Prostate gland (tissue), 2 donors: ENCODE measurements around the gene POLR1C. TPM values are rescaled to one million over a fixed set of nuclear protein-coding genes. Genes with fewer than 3 reads are reported as not detected.
"Not testable (repeated sequence)": the region's sequence is repeated elsewhere in the genome, so short reads cannot be mapped to it uniquely, and the experiment has no call there.

Experiments used
- DNase-seq: peaks from one replicate; pipeline ENCODE4 v3.0.0-alpha.2; 2019; ENCODE audit warnings: low spot score
- H3K27ac ChIP-seq, 2 donors: fragments of 200-600 bp; sonication (generic); 2 replicates each; pipeline ENCODE4 v1.5.1; 2017 to 2019
- H3K27me3 ChIP-seq: fragments of 200-600 bp; sonication (generic); replicated peaks from 2 replicates; pipeline ENCODE4 v1.5.1; 2019; ENCODE audit not compliant: insufficient read depth
- H3K36me3 ChIP-seq, 2 donors: fragments of 200-600 bp; sonication (generic); 1 replicate in 1 of 2; 2 replicates in 1 of 2; pipeline versions ENCODE4 v1.5.1 to v1.8.1; 2017 to 2019
- H3K4me1 ChIP-seq: fragments of 200-600 bp; sonication (generic); replicated peaks from 2 replicates; pipeline ENCODE4 v1.5.1; 2019
- H3K4me3 ChIP-seq, 2 donors: fragments of 200-600 bp; sonication (generic); 2 replicates each; pipeline ENCODE4 v1.5.1; 2017 to 2019
- H3K9me3 ChIP-seq: fragments of 200-600 bp; sonication (generic); 2 replicates; pipeline ENCODE4 v1.5.1; 2017
- CTCF ChIP-seq, 4 experiments: fragments of 200-600 bp in 2 of 4; fragments of 450-650 bp in 2 of 4; sonication (generic) in 2 of 4; IDR thresholded peaks; 1 replicate in 3 of 4; 2 replicates in 1 of 4; pipeline ENCODE4 v1.5.1; 2016 to 2019; ENCODE audit warnings: antibody characterized with exemption in 4 of 4, mild to moderate bottlenecking in 2 of 4, moderate library complexity in 2 of 4
- POLR2A ChIP-seq: fragments of 450-650 bp; IDR thresholded peaks from one replicate; pipeline ENCODE4 v1.6.1; 2016; ENCODE audit warnings: antibody characterized with exemption, mild to moderate bottlenecking
- POLR2AphosphoS5 ChIP-seq: sonication (generic); formaldehyde crosslinking; IDR thresholded peaks from one replicate; pipeline ENCODE4 v1.6.1; 2017; ENCODE audit warnings: antibody characterized with exemption
- WGBS: methylation state at CpG from one replicate; pipeline ENCODE4 v1.1.5; 2018; 5-methylcytosine and 5-hydroxymethylcytosine counted together
- intact Hi-C: fragments of 100-400 bp; cut with DNase I; formaldehyde crosslinking; loops from one replicate; pipeline ENCODE4 v1.14.2; 2022
- total RNA-seq, 2 donors: library from RNA; depleted of rRNA; stranded (reverse); fragments of >200 nt; gene quantifications; one replicate each; pipeline ENCODE4 v1.1.0, GENCODE V29; 2016

Gene POLR1C
- total RNA-seq, 2 donors from 2014 or later, result 24.4 to 37.2 TPM

- H3K36me3 ChIP-seq, result no peaks in the 10 kb centered on the region
- TF ChIP-seq CTCF (IDR thresholded peaks at IDR 0.05) (no peak), POLR2A (no peak), POLR2AphosphoS5 (no peak)
- WGBS, result 95% methylated on average over 5 of the region's 5 CpGs
- no peaks in the 10 kb centered on the region for H3K27me3 ChIP-seq
- DNase-seq, result no peak
- no peaks in the 10 kb centered on the region for H3K9me3 ChIP-seq
- no peak overlapping the region for H3K4me3 ChIP-seq
- no peak overlapping the region for H3K27ac ChIP-seq
- intact Hi-C loops, result no loop called here
- H3K4me1 ChIP-seq, result no peaks in the 10 kb centered on the region
These were observed 23.6 kb downstream of the POLR1C start for GRCh38 chr6:43540507-43540906.

- H3K36me3 ChIP-seq, result no peaks in the 10 kb centered on the region
- H3K27ac ChIP-seq, result no peak overlapping the region
- no peaks in the 10 kb centered on the region for H3K9me3 ChIP-seq
- no peak overlapping the region for H3K4me3 ChIP-seq
- intact Hi-C loops, result no loop called here
- 96% methylated on average over 8 of the region's 8 CpGs for WGBS
- DNase-seq, result no peak
- TF ChIP-seq POLR2A, result no peak
- no peak for TF ChIP-seq POLR2AphosphoS5
- no peak for TF ChIP-seq CTCF (IDR thresholded peaks at IDR 0.05)
- H3K27me3 ChIP-seq, result no peaks in the 10 kb centered on the region
- H3K4me1 ChIP-seq, result no peaks in the 10 kb centered on the region
These were observed 25.0 kb downstream of the POLR1C start for GRCh38 chr6:43541774-43542471.

- WGBS, result 69% methylated on average over 4 of the region's 4 CpGs
- no peak for DNase-seq
- Histone ChIP-seq H3K27me3 (no peaks in the 10 kb centered on the region), H3K27ac (no peak overlapping the region), H3K9me3 (no peaks in the 10 kb centered on the region), H3K4me1 (no peaks in the 10 kb centered on the region), H3K4me3 (no peak overlapping the region), H3K36me3 (peaks cover 0 to 4% of the 10 kb centered on the region in 2 donors)
- TF ChIP-seq CTCF (IDR thresholded peaks at IDR 0.05) (no peak), POLR2A (no peak), POLR2AphosphoS5 (no peak)
- intact Hi-C loops, result no loop called here
These were observed 27.6 kb downstream of the POLR1C start for GRCh38 chr6:43544461-43544860.

GRCh38 chr6:43547222-43547621 lies 30.3 kb downstream of the POLR1C start:
- no peak overlapping the region for H3K27ac ChIP-seq
- H3K36me3 ChIP-seq, result peaks cover 0 to 14% of the 10 kb centered on the region in 2 donors
- 81% methylated on average over 3 of the region's 3 CpGs for WGBS
- TF ChIP-seq POLR2A, result no peak
- no peak for TF ChIP-seq CTCF (IDR thresholded peaks at IDR 0.05)
- no peak for TF ChIP-seq POLR2AphosphoS5
- DNase-seq, result no peak
- no peak overlapping the region for H3K4me3 ChIP-seq
- H3K27me3 ChIP-seq, result no peaks in the 10 kb centered on the region
- H3K4me1 ChIP-seq, result no peaks in the 10 kb centered on the region
- no peaks in the 10 kb centered on the region for H3K9me3 ChIP-seq
- intact Hi-C loops, result no loop called here

- H3K4me3 ChIP-seq, H3K9me3 ChIP-seq, intact Hi-C loops, DNase-seq, H3K4me1 ChIP-seq, H3K27me3 ChIP-seq, H3K27ac ChIP-seq: not testable (repeated sequence)
- peaks cover 6 to 11% of the 10 kb centered on the region in 2 donors for H3K36me3 ChIP-seq
- WGBS, result over 99% methylated on average over 7 of the region's 7 CpGs
These were observed 40.7 kb downstream of the POLR1C start for GRCh38 chr6:43557620-43558019.
